Activated T-cell treated with anti-CD3 and anti-CD28 coated beads for 1 hour (primary cell): Measurements from ENCODE around the gene PLEKHM1.
"Not testable (repeated sequence)": the region's sequence is repeated elsewhere in the genome, so short reads cannot be mapped to it uniquely, and the experiment has no call there.

Experiments
- DNase-seq: peaks from one replicate; pipeline ENCODE4 v3.0.0-alpha.2; 2020; ENCODE audit warnings: low read depth

The PLEKHM1 gene

DNA sequence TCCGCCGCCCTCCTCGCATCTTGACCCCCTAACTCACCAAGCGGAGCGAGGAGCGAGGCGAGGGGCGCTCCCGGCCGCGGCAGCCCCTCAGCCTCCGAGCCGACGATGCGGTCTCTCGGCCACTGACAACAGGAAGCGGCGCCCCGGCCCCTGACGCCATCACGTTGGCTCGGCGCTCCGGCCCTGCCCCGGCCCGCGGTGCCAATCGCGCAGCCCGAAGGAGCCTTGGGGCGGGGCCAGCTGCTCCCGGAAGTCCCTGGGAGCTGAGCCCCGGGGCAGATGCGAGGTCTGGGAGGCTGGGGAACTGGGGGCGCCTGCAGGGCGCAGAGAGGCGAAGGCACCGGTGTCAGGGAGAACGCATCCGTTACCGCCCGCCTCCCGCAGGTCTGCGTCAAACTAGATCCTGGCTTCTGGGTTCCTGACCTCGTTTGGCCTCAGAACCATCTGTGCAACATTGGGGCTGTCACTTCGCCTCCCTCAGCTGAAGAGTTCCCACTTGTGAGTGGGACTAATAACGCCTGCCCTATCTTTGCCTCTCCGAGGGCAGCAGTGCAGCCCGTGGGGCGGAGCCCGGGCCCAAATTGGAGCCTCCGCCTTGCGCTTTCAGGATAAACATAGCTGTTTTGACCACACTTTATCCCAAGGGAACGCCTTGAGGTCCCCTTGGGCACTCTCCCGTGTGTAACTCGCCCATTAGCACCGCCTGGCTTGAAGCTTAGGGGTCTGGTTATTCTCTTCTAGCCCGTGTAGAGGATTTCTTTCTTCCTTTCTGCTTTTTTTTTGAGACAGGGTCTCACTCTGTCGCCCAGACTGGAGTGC lies at the start of gene PLEKHM1:
Gene PLEKHM1 (minus strand): TSS at position 107 of the 819 bp plus-strand sequence. CDS start 8,237 bp downstream, outside the sequence.
- DNase-seq, result peak; percentile 67

DNA sequence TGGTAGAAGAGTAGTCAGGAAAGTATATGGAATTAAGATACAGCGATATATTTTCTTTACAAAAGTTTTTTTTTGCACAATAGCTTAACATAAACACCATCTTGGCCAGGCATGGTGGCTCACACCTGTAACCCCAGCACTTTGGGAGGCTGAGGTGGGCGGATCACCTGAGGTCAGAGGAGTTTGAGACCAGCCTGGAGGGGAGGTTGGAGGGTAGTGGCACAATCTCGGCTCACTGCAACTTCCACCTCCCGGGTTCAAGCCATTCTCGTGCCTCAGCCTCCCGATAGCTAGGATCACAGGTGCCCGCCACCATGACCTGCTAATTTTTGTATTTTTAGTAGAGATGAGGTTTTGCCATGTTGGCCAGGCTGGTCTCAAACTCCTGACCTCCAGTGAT lies 47.6 kb upstream of the PLEKHM1 start:
- not testable (repeated sequence) for DNase-seq

DNA sequence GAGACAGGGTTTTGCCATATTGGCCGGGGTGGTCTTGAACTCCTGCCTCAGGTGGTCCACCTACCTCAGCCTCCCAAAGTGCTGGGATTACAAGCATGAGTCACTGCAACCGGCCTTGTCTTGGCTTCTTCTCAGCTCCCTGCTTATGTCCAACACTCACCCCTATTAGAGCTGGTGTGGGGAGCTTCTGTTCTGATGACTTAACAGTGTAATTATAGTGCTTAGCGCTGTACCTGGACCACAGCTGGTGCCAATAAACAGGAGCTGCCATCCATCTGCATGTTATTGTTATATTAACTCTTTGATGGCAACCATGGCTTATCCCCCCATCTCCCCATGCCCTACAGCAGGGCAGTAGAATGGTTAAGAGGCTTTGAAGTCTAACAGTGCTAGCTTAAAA lies 15.6 kb upstream of the PLEKHM1 start:
- not testable (repeated sequence) for DNase-seq

DNA sequence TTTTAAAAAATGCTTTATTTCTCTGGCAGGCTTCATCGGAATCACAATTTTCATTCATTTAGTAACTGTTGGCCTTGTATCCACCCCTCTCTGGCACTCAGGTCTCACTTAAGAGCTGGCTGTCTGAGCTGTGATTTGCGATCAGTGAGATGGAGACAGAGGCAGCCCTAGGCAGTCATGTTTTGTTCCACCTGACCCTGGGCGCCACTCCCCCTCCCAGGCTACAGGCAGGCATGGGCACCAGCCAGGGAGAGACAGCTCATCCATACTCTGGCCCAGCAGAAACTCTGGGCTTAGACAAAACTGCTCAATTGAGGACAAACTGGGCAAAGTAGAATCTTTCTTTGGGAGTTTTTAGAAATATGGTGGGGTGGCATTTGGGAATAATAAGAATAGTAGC lies 14.7 kb upstream of the PLEKHM1 start:
- DNase-seq, result not testable (repeated sequence)

DNA sequence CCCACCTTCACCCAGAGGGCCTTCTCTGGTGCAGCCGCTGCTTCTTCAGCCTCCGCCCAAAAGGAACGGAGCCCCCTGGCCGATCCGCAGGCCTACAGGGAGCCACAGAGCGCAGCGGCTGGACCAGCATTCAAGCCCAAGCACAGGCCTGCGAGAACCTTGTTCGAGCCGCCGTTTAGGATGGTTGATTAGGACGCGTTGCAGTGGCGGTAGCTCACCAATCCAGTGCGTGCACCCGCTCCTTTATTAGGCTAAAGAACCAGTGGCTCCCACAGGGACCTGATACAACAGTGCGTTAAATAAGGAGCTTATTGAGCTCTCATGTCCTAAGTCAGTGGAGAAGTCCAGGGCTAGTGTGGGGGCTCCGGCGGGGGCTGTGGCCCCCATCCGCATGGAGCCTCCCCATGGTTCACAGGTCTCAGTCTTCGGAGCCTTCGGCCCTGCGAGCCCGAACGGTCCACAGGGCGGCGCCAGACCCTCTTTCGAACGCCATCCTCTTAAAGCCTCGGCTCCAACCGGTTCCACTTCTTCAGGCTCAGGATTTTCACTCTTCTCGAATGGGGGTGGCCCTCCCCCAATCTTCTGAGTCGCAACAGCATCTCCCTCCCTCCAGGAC lies 10.7 kb upstream of the PLEKHM1 start:
- DNase-seq, result not testable (repeated sequence)

DNA sequence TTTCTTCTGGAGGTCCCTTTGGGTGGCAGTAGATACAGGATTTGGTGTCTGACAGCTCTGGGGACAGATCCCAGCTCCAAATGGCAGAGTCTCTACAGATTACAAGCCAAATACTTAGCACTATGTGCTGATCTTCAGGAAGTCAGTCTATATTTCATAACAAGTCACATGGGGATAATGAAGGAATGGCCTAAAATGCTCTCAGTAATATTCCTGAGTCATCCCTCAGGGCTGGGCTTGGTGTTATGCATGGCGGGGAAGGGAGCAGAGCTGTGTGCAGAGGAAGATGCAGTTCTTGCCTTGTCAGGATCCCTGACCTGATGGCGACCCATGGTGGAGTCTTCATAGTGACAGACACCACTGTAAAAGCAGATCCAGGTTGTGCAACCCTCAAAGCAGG lies 10.0 kb upstream of the PLEKHM1 start:
- not testable (repeated sequence) for DNase-seq

DNA sequence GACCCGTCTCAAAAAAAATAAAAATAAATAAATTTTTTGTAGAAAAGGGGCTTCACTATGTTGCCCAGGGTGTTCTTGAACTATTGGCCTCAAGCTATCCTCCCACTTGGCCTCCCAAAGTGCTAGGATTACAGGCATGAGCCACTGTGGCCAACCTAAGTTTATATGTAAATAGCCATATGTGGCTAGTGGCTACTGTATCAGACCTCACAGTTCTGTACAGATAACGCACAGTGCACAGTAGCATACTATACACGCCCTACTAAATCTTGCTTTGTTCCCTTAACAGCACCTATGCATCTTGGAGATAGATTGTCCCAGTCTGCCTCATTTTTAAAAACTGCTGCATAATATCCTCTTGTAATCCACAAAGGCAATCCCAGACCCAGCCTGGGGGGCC lies 8.7 kb upstream of the PLEKHM1 start:
- DNase-seq, result not testable (repeated sequence)

DNA sequence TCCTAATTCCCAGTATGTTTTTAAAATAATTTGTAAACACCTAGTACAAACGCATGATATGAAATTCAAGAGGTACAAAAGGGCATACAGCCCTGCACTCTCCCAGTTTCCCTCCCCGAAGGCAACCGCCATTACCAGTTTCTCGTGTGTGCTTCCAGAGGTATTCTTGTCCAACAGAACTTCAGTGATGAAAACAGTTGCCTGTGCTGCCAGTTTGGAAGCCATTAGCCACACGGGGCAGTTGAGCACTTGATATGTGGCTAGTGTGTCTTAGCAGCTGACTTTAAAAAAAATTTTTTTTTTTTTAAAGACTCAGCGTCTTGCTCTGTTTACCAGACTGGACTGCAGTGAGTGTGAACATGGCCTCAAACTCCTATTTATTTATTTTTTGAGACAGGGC lies 7.9 kb upstream of the PLEKHM1 start:
- DNase-seq, result not testable (repeated sequence)

DNA sequence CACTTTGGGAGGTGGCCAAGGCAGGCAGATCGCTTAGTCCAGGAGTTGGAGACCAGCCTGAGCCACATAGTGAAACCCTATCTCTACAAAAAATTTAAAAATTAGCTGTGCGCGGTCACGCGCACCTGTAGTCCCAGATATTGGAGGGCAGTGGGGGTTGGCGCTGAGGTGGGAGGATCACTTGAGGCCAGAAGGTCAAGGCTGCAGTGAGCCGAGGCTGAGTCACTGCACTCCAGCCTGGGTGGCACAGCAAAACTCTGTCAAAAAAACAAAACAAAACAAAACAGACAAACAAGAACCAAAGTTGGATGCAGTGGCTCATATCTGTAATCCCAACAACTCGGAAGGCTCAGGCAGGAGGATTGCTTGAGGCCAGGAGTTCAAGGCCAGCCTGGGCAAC lies 6.9 kb upstream of the PLEKHM1 start:
- DNase-seq, result not testable (repeated sequence)

DNA sequence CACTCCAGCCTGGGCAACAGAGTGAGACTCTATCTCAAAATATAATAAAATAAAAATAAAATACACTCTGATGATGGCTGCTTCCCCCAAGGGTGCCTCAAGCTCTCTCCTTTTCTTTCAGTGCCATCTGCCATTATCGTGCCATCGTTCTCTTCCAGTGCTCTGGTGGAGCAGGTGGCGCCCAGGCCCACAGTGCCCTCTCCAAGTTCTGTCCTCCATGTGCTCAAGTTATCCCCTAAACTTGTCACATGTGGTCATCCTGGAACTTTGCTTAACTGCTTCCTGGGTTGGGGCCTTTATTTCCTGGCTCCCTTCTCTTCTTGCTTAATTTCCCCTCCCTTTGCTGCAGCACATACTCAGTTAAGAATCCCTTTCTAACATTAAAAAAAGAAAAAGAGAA lies 6.0 kb upstream of the PLEKHM1 start:
- DNase-seq, result not testable (repeated sequence)

DNA sequence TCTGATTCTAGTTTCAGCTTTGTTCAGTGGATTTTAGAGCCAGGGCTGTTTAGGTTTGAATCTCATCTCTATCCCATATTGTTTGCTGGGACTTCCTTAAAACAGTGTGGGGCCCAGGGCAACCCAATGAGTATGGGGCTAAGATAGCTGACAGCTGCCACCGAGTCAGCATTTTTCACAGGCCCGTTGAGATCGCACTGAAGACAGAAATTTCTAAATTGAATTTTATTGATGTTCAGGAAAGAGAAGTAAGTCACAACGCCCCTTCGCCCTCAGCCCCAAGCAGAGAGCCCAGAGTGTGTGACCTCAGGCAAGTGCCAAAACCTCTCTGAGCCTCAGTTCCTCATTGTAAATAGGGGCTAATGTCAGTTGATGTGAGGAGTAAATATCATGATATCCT lies 4.0 kb upstream of the PLEKHM1 start:
- not testable (repeated sequence) for DNase-seq

DNA sequence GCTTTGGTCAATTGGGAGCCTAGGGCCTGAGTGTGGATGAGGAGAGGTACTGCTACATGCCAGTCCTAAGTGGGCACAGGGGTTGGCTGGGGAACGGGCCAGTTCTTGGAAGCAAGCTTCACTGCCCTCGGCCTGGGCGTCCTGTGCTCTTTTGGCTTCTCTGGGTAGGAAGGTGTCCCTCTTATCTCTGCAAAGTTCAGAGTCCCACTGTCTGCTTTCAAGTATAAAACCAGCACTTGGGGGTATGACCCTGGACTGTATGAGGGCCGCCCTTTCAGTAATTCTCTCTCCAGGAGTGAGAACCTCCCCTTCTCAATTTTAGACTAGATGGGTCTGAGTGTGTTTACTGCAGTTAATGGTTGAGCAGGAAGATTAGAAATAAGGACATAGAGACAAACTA lies 1.6 kb upstream of the PLEKHM1 start:
- DNase-seq, result not testable (repeated sequence)

DNA sequence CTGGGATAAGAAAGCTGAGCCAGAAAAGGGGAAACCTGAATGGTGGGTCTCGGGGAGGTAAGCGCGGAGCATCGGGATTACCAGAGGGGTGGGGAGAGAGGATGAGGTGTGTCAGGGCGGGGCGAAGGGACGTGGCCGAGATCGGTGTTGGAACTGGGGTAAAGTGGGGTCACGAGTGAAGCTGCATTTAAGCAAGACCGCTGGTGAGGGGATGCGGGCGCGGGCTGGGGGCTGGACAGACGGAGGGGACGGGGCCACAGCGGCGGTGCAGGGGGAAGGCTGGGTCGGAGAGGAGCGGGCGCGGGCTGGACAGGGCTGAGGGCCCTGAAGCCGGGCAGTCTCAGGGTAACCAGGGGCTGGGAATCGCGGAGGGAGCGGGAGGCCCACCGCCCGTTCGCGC lies 323 bp downstream of the PLEKHM1 start:
- DNase-seq, result not testable (repeated sequence)

DNA sequence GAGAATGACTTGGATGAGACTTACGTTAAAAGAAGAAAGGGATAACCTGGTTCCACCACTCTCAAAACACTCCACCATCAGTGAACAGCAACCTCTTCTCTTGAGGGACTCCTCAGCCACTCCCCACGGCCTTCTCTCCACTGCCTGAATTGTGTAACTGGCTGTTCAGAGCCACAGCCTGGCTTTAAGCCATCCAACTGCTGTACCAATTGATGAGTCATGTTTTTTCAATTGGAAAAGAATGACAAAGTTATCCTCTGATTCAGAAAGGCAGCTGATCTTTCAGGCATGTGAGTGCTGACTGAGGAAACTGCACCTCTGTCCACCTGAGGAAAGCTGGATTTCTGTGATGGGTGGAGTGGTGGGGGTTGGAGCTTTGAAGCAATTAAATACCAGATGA lies 2.8 kb downstream of the PLEKHM1 start:
- not testable (repeated sequence) for DNase-seq

DNA sequence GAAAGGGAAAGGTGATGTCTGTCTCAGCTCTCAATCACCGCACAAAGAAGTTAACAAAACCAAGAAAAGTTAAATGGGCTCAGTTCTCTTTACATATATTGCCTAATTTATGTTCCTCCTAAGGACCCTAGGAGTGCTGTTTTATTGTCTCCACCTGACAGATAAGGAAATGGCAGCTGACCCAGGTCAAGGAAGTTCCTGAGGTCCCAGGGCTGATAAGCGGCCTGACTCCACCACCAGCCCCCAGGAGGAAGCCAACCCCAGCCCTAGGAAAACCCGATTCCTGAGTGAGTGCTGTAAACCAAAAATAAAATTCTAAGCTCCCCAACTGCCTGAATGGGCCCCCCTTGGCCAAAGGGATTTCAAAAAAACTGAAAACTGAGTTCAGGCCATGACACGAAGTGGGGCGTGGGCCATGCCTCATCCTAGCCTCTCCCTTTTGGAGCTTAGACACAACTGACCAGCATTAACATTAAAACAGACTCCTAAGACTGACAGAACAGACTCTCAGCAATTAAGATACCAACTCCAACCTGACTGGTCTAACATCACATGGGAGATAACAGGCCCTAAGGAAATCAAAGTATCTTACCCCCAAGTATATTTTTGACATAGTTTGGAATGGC lies 6.8 kb downstream of the PLEKHM1 start:
- not testable (repeated sequence) for DNase-seq

DNA sequence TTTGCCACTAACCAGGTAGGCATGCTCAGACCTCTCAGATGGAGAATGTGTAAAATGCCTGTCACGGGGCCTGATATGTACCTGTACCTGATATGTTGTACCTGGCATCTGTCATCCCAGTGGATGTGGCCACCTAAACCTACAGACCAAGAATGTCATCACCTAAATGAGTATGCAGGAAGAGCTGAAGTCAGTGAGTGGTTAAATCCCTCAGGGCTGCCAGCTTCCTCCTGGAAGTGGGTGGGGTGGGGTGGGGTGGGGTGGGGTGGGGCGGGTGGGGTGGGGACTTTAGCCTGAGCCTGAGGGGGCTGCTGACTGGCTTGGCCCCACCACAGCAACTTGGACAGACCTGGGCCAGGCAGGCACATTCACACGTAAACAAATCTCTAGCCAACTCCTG lies 7.3 kb downstream of the PLEKHM1 start:
- not testable (repeated sequence) for DNase-seq

DNA sequence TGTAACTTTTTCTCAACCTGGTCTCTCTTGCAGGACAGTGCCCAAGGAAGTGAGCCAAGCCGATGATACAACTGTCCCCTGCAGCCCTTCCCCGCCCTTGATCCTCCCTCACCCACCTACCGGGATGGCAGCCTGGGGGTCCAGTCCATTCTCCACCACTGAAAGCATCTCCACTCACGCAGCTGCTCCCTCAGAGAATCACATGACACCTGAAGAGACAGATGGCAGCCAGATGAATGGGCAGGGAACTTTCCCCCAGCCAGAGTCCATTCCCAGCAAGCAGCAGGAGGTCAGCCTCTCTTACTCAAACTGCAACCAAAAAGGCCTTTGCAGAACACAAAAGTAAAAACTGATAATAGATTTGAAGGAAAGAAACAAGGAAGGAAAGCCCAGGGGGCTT lies 8.2 kb downstream of the PLEKHM1 start:
- DNase-seq, result not testable (repeated sequence)

DNA sequence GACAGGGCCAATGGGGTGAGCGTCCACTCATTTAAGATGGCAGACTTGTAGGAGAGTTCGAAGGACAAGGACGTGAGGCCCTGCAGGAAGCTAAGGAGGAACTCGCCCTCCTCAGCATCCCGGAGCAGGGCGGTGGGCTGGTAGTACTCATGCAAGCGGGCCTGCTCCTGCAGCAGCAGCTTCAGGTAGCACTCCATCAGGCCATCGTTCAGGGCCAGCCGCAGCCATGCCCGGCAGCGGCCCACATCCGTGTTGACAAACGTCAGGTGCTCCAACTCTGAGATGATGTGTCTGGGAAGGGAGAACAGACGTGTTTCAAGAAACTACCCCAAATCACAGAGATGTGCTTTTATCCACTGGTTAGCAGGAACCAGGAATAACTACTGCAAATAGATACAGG lies 15.1 kb downstream of the PLEKHM1 start:
- DNase-seq, result not testable (repeated sequence)

DNA sequence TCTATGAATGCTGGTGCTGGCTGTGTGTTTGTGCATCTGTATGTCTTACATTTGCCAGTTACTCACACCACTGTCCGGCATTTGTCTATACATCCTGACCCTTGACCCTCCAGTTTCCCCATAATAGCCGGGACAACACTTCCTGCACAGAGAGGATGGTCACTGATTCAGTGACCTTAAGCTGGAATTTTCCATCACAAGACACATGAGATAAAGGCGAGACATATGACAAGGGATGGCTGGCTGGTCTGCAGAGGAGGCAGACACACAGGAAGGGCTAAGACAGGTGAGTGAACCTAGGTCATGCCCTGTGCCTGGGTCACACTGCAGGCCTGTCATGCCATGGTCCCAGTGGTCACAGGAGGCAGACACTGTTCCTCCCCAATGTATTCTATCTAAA lies 18.3 kb downstream of the PLEKHM1 start:
- not testable (repeated sequence) for DNase-seq

DNA sequence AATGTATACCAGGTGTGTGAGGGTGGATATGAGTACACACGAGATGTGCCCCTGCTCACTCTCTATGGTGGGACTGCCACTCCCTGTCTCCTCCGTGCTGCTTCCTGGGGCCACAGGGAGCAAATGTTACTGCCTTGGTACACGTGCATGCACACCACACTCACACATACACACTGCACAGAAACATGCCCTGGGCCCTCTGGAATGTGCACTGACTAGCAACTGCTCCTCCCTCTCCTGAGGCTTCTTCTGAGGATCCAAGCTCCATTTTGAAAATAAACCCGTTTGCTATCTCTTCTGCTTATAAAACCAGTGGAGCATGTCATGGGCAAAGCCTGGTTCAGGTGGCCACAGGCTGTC lies 21.3 kb downstream of the PLEKHM1 start:
- DNase-seq, result not testable (repeated sequence)

DNA sequence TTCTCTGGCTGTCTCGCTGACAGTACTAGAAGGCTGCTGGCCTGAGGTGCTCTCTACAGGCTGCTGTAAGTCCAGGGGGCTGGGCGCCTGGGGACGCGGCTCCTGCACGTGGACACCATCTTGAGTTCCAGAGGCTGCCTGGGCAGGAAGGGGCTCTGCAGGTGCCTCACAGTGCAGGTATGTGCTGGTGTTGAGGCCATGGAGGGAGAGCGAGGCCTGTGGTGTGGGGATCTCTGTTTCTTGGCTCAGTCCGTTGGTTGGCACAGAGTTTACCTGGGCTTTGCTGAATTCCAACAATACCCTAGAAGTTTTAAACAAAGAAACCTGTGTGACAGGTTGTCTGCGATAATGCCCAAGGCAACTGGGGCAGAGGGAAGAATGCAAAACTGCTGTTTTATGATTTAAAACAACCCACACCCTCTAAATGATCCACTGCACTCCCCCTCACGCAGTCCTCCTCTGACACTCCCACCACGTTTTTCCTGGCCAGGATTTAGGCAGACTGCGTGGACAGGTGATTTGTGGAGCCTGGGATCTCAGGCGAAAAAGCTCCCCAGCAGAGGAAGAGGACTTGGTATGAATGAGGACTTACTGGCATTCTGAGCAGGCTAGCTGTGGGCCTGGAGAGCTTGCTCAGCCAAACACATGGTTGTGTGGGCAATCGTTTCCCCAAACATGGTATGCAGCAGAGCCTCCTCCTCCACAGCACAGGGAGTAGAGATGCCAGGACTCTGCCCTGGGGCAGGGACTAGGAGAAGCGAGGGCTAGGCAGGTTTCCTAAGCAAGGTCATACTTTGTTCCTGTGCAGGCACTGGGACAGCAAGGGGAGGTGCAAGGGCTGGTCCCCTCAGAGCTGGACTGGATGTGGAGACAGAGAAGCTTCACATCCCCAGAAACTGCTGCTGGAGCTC lies 22.0 kb downstream of the PLEKHM1 start:
- DNase-seq, result not testable (repeated sequence)
